Endothelial cell of umbilical vein (primary cell): Measurements from ENCODE around the gene WRNIP1. TPM values are rescaled to one million over a fixed set of nuclear protein-coding genes. Genes with fewer than 3 reads are reported as not detected.

Experiments used
- BruUV-seq: library from RNA; stranded (reverse); fragments of 400-500 nt; replicated peaks from 2 replicates; lab custom pipeline; 2021; lab: Mats Ljungman, UMichigan
- CTCF ChIA-PET: fragments of 300-600, 350-600 bp; sonication (Branson Sonifier 250); formaldehyde crosslinking; loops from one replicate; lab custom pipeline; 2021; ENCODE audit warnings: antibody characterized with exemption, inconsistent platforms; lab: Charles Lee
- POLR2A ChIA-PET: fragments of 300-600, 350-600 bp; sonication (Branson Sonifier 250); formaldehyde crosslinking; loops from one replicate; lab custom pipeline; 2021; ENCODE audit warnings: antibody characterized with exemption, inconsistent platforms; lab: Charles Lee
- DNase-seq: peaks from one replicate; pipeline ENCODE4 v3.0.0-alpha.2; 2011; ENCODE audit warnings: low read depth, low spot score
- FAIRE-seq: peaks from 2 replicates; lab custom pipeline; 2011; peaks lifted over from hg19 to GRCh38; lab: Jason Lieb, UNC
- H2AFZ ChIP-seq: 2 replicates; pipeline ENCODE4 v1.6.0; 2012; ENCODE audit warnings: low read depth, low read length, control low read depth, inconsistent platforms
- H3K27ac ChIP-seq: 2 replicates; pipeline ENCODE4 v1.5.1; 2011; ENCODE audit warnings: low read depth, mild to moderate bottlenecking, control low read depth, low read length, moderate library complexity; ENCODE audit not compliant: insufficient read depth
- H3K27me3 ChIP-seq, 2 experiments: 2 replicates each; pipeline versions ENCODE4 v1.6.0 to v1.6.1; 2011; ENCODE audit warnings: low read length in 2 of 2, mixed read lengths in 1 of 2; ENCODE audit not compliant: control insufficient read depth in 2 of 2, insufficient read depth in 2 of 2
- H3K36me3 ChIP-seq, 2 experiments: 2 replicates in 1 of 2; 3 replicates in 1 of 2; pipeline ENCODE4 v1.5.1; 2011; ENCODE audit warnings: low read length in 2 of 2, mild to moderate bottlenecking in 1 of 2, moderate library complexity in 1 of 2; ENCODE audit not compliant: control insufficient read depth in 2 of 2, insufficient read depth in 2 of 2; ENCODE audit errors: extremely low read depth in 1 of 2
- H3K4me1 ChIP-seq: 3 replicates; pipeline ENCODE4 v1.5.1; 2011; ENCODE audit warnings: mild to moderate bottlenecking, low read length; ENCODE audit not compliant: control insufficient read depth, insufficient read depth; ENCODE audit errors: extremely low read depth
- H3K4me2 ChIP-seq: 2 replicates; pipeline ENCODE4 v1.6.1; 2011; ENCODE audit warnings: low read length, control low read depth, mixed read lengths; ENCODE audit not compliant: insufficient read depth
- H3K4me3 ChIP-seq, 3 experiments: fragments of 200-600 bp in 1 of 3; sonication (generic), shearing (Covaris generic) in 1 of 3; replicated peaks in 1 of 3; 2 replicates each; pipeline ENCODE4 v1.5.1; 2011 to 2016; ENCODE audit warnings: control low read depth in 3 of 3, low read length in 3 of 3, mild to moderate bottlenecking in 2 of 3, inconsistent platforms in 1 of 3, low read depth in 1 of 3, moderate library complexity in 1 of 3; ENCODE audit not compliant: insufficient read depth in 1 of 3
- H3K79me2 ChIP-seq: 2 replicates; pipeline ENCODE4 v1.6.0; 2012; ENCODE audit warnings: low read length, inconsistent platforms; ENCODE audit not compliant: control insufficient read depth, insufficient read depth
- H3K9ac ChIP-seq: replicated peaks from 2 replicates; pipeline ENCODE3; 2011; ENCODE audit warnings: low read length, control low read depth; ENCODE audit not compliant: insufficient read depth; ENCODE audit errors: extremely low read depth
- H3K9me1 ChIP-seq: replicated peaks from 3 replicates; pipeline ENCODE4 v1.6.0; 2011; ENCODE audit warnings: mild to moderate bottlenecking, low read length; ENCODE audit not compliant: control insufficient read depth, insufficient read depth; ENCODE audit errors: extremely low read depth
- H3K9me3 ChIP-seq: replicated peaks from 2 replicates; pipeline ENCODE4 v1.5.1; 2012; ENCODE audit warnings: low read length, inconsistent platforms; ENCODE audit not compliant: control insufficient read depth, insufficient read depth
- H4K20me1 ChIP-seq: replicated peaks from 2 replicates; pipeline ENCODE3; 2011; ENCODE audit warnings: mild to moderate bottlenecking, low read length; ENCODE audit not compliant: control insufficient read depth, insufficient read depth; ENCODE audit errors: extremely low read depth
- EZH2 ChIP-seq: IDR thresholded peaks from 2 replicates; pipeline ENCODE4 v1.6.1; 2012; ENCODE audit warnings: borderline replicate concordance, low read depth, mild to moderate bottlenecking, moderate library complexity, low read length, inconsistent platforms; ENCODE audit not compliant: severe bottlenecking
- GATA2 ChIP-seq: IDR thresholded peaks from 2 replicates; pipeline ENCODE4 v1.7.0; 2011; ENCODE audit warnings: low read depth, mild to moderate bottlenecking, moderate library complexity, mixed read lengths, low read length; ENCODE audit not compliant: insufficient read length, insufficient read depth
- JUN ChIP-seq: IDR thresholded peaks from 2 replicates; pipeline ENCODE4 v1.6.1; 2011; ENCODE audit warnings: borderline replicate concordance, low read depth; ENCODE audit not compliant: insufficient read length, insufficient read depth
- MYC ChIP-seq: IDR thresholded peaks from one replicate; pipeline ENCODE4 v1.6.1; 2011; ENCODE audit warnings: mild to moderate bottlenecking, low read depth, low read length
- dilution Hi-C: fragments of 300-500 bp; cut with MboI; formaldehyde crosslinking; loops from one replicate; pipeline ENCODE4 v1.15.0; 2019; ENCODE audit warnings: low sequenced_read_pairs; ENCODE audit not compliant: extremely low pct_ligation_motif_present
- intact Hi-C: fragments of 100-400 bp; cut with micrococcal nuclease; formaldehyde crosslinking; loops from one replicate; pipeline ENCODE4 v1.10.0; 2022
- polyA plus RNA-seq, 4 experiments: library from polyadenylated mRNA; depleted of rRNA in 3 of 4; stranded (reverse) in 3 of 4; unstranded in 1 of 4; fragments of >200 nt; gene quantifications; 2 replicates each; pipeline versions ENCODE4 v1.2.1 to v1.2.3, GENCODE V29; 2011 to 2012; ENCODE audit warnings: missing spikeins in 1 of 4
- total RNA-seq: library from RNA; stranded (reverse); gene quantifications from 2 replicates; pipeline ENCODE4 v1.2.3, GENCODE V29; 2021
- TF ChIP-seq, protein P1 (sequence below), 2 donors: IDR thresholded peaks; 1 replicate in 1 of 2; 2 replicates in 1 of 2; pipeline ENCODE4 v1.5.1; 2011; ENCODE audit warnings: low read length in 2 of 2, mild to moderate bottlenecking in 2 of 2, moderate library complexity in 2 of 2, control low read depth in 1 of 2, inconsistent platforms in 1 of 2, low read depth in 1 of 2; ENCODE audit not compliant: insufficient read depth in 1 of 2; ENCODE audit errors: extremely low read depth in 1 of 2
- TF ChIP-seq, protein P2 (sequence below): IDR thresholded peaks from 2 replicates; pipeline ENCODE4 v1.6.1; 2011; ENCODE audit not compliant: insufficient read depth, insufficient read length

The WRNIP1 gene
- total and polyA plus RNA-seq, 2 donors (not counting 3 experiments of a cell fraction or from before 2014, with no cell fraction given) = 50.1 to 68.9 TPM

DNA sequence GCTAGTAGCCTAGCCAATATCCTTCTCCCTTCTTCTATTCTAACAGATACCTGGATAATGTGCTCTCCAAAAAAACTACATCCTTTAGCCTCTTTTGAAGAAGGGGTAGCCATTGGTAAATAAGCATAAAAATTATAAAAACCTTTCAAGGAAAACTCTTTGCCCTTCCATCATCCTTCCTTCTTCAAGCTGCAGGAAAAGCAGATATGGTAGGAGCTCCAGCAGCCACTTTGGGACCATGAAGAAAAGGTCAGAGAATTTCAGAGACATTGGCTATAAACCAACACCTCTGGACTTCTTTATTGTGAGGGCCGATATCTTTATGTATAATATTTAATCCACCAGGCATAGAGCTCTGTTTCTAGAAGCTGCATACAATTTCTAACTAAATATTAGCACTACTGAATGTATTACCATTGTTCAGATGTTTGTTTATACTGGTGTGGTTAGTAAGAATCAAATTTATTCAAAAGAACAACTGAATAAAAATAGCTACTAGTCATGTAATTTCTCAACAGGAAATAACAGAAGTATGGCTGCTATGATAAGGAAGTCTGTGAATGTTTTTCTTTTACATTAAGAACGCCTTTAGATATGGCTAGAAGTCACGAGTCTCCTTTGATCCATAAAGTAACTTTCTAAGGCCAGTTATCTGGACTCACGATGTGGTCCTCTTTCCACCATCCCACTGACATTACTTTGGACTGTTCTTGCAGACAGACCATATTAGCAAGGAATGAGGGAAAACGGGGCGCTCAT, 46.7 kb upstream of the WRNIP1 start:
- Histone ChIP-seq H3K9me1 (no peaks in the 10 kb centered on the region), H3K4me2 (peak overlapping the region; percentile 75), H2AFZ (peak overlapping the region; percentile 85), H3K27me3 (no peaks in the 10 kb centered on the region), H3K9ac (peak overlapping the region; percentile 45), H3K4me3 (no peak overlapping the region), H3K36me3 (no peaks in the 10 kb centered on the region), H4K20me1 (no peaks in the 10 kb centered on the region), H3K9me3 (no peaks in the 10 kb centered on the region), H3K79me2 (no peaks in the 10 kb centered on the region), H3K4me1 (peaks cover 23% of the 10 kb centered on the region), H3K27ac (peak overlapping the region; percentile 89)
- intact Hi-C loops (loop anchor here (1.0 to 2.0 kb wide), 2 partner anchors 47 to 196 kb away; partner anchors contain the start of gene WRNIP1), dilution Hi-C loops (no loop called here)
- DNase-seq (peak; percentile 81), FAIRE-seq (peak; percentile 94)
- TF ChIP-seq EZH2 (no peak), JUN (peak; percentile 63), MYC (no peak), GATA2 (peak; percentile 65)
- TF ChIP-seq, protein P1, sequence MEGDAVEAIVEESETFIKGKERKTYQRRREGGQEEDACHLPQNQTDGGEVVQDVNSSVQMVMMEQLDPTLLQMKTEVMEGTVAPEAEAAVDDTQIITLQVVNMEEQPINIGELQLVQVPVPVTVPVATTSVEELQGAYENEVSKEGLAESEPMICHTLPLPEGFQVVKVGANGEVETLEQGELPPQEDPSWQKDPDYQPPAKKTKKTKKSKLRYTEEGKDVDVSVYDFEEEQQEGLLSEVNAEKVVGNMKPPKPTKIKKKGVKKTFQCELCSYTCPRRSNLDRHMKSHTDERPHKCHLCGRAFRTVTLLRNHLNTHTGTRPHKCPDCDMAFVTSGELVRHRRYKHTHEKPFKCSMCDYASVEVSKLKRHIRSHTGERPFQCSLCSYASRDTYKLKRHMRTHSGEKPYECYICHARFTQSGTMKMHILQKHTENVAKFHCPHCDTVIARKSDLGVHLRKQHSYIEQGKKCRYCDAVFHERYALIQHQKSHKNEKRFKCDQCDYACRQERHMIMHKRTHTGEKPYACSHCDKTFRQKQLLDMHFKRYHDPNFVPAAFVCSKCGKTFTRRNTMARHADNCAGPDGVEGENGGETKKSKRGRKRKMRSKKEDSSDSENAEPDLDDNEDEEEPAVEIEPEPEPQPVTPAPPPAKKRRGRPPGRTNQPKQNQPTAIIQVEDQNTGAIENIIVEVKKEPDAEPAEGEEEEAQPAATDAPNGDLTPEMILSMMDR (IDR thresholded peaks at IDR 0.05; ENCODE audit: extremely low read depth in 1 of 2, insufficient read depth in 1 of 2, low read depth in 1 of 2, low read length in 2 of 2) = no peak
- TF ChIP-seq, protein P2, sequence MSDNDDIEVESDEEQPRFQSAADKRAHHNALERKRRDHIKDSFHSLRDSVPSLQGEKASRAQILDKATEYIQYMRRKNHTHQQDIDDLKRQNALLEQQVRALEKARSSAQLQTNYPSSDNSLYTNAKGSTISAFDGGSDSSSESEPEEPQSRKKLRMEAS = no peak
- BruUV-seq = no TSS peak
- CTCF ChIA-PET = interaction anchor here (0.9 to 2.2 kb wide), 5 partner anchors 15 to 32 kb away, joined by 3 to 18 read pairs (median 3); partner anchors contain the start of gene MYLK4
- POLR2A ChIA-PET = no interaction called here
